HG03565 (cell line): Measurements from ENCODE around the gene TAF3.
"Not testable (repeated sequence)": the region's sequence is repeated elsewhere in the genome, so short reads cannot be mapped to it uniquely, and the experiment has no call there.

Source experiments
- ATAC-seq: cut with Tn5 transposase; IDR thresholded peaks from one replicate; pipeline ENCODE4 v1.9.1; 2021; ENCODE audit warnings: mild to moderate bottlenecking, moderate library complexity; ENCODE audit not compliant: unreplicated experiment

The TAF3 gene

GRCh38 chr10:7818295-7819120 lies at the start of gene TAF3:
TSS of gene TAF3 (plus strand) at chr10:7818505. CDS start at chr10:7818710, 205 bp downstream.
- peak; percentile 91 for ATAC-seq

GRCh38 chr10:7773845-7774801 lies 44.2 kb upstream of the TAF3 start:
- no peak for ATAC-seq

- ATAC-seq: no peak
Observed at GRCh38 chr10:7776777-7777176, 41.5 kb upstream of the TAF3 start.

- not testable (repeated sequence) for ATAC-seq
Observed at GRCh38 chr10:7782194-7782593, 36.1 kb upstream of the TAF3 start.

GRCh38 chr10:7786430-7786829 lies 31.9 kb upstream of the TAF3 start:
- no peak for ATAC-seq

GRCh38 chr10:7787150-7787856 lies 31.0 kb upstream of the TAF3 start:
- peak; percentile 0 for ATAC-seq

GRCh38 chr10:7787857-7788638 lies 30.3 kb upstream of the TAF3 start, which contains the start of the genes ATP5F1C and KIN:
TSS of gene ATP5F1C (plus strand) at chr10:7788177. CDS start at chr10:7788208, 31 bp downstream.
TSS of gene KIN (minus strand) at chr10:7787993. CDS start at chr10:7787933, 60 bp downstream.
- ATAC-seq: peak; percentile 90

- no peak for ATAC-seq
Observed at GRCh38 chr10:7788639-7789286, 29.5 kb upstream of the TAF3 start.

- ATAC-seq: no peak
Observed at GRCh38 chr10:7789390-7789789, 28.9 kb upstream of the TAF3 start.

- ATAC-seq: no peak
Observed at GRCh38 chr10:7792541-7792940, 25.8 kb upstream of the TAF3 start.

- ATAC-seq: no peak
Observed at GRCh38 chr10:7794251-7795026, 23.9 kb upstream of the TAF3 start.

- no peak for ATAC-seq
Observed at GRCh38 chr10:7795605-7796004, 22.7 kb upstream of the TAF3 start.

GRCh38 chr10:7797582-7797981 lies 20.7 kb upstream of the TAF3 start:
- no peak for ATAC-seq

- no peak for ATAC-seq
Observed at GRCh38 chr10:7802606-7803005, 15.7 kb upstream of the TAF3 start.

- no peak for ATAC-seq
Observed at GRCh38 chr10:7804216-7804615, 14.1 kb upstream of the TAF3 start.

GRCh38 chr10:7804741-7805140 lies 13.6 kb upstream of the TAF3 start:
- no peak for ATAC-seq

GRCh38 chr10:7808686-7809267 lies 9.5 kb upstream of the TAF3 start:
- ATAC-seq: no peak

GRCh38 chr10:7810443-7810842 lies 7.9 kb upstream of the TAF3 start:
- no peak for ATAC-seq
